GM10266 (cell line): ENCODE measurements around the gene CEBPA.

Experiments used
- DNase-seq: peaks from one replicate; pipeline ENCODE4 v3.0.0; 2012; ENCODE audit errors: extremely low spot score
- CTCF ChIP-seq: IDR thresholded peaks from 2 replicates; pipeline ENCODE4 v1.5.1; 2012; ENCODE audit warnings: mild to moderate bottlenecking, low read depth; ENCODE audit not compliant: control insufficient read depth, insufficient read depth; ENCODE audit errors: missing control alignments

Gene CEBPA

DNA sequence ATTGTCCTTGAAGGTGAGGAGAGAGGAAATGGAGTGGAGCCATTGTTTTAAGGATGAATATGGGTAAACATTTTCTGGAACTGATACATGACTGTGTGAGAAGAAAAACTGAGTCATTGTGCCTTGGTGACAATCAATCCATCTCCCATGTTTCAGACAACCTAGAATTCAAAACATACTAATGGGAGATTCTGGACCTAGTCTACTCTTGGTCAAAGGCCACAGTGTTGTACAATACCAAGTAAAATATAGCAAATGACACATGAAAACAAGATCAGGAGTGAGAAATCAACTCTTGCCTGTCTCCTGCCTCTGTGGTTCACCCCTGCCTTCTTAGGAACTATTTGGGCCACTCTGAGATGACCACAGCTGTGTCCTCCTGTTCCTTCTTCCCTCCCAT, 13.1 kb downstream of the CEBPA start:
- TF ChIP-seq CTCF = no peak
- no peak for DNase-seq

DNA sequence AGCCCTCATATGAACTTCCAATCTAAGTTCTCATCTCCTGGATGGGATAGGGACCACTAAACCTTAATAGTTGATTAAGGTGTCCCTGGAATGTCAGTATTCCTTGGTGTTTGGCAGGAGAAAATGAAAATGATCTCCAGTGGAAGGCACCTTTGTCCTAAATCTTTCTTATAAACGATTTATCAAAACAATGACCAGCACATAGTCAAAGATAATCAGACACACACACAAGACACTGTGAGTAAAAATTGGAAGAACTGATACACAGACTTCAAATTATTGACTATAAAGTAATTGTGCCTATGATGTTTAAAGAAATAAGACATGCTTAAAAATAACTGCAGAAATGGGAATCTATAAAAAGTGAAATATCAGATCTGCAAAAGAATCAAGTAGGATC, 13.7 kb downstream of the CEBPA start:
- DNase-seq = no peak
- no peak for TF ChIP-seq CTCF

DNA sequence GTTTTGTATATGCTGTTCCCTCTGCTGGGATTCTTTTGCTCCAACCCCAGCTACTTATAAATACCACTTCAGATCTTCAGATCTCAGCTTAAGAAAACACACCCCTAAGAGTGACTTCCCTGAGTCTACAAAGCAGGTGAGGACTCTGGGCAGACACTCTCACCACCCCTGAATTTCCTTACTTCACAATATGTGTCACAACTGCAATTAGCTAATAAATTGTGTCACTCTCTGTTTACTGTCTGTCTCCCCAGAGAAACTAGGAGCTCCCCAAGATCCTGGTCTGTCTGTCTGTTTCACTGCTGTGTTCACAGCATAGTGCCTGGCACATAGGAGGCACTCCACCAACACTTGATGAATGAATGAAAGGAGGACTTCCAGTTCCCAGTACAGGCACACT, 14.4 kb downstream of the CEBPA start:
- TF ChIP-seq CTCF = no peak
- no peak for DNase-seq

- no peak for DNase-seq
- TF ChIP-seq CTCF = no peak
Observed at GRCh38 chr19:33287438-33287837, 14.9 kb downstream of the CEBPA start.

GRCh38 chr19:33286899-33287298, 15.4 kb downstream of the CEBPA start:
- DNase-seq = no peak
- TF ChIP-seq CTCF = no peak

DNA sequence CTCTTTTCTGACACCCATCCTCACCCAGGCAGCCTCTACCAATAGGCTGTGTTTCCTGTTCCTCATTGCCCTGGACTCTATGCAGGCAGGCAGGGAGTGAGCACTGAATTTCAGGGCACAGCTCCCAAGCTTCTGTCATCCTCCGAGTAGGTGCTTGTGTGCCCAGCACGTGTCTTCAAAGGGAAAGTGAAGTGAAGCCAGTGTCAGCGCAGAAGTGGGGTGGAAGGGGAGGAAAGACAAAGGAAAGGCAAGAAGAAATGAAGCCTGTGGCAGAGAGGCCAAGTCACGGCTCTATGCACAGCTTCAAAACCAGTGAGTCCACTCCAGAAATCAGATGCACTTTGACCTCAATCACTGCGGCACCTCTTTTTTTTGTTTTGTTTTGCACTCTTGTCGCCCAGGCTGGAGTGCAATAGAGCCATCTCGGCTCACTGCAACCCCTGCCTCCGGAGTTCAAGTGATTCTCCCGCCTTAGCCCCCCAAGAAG, 16.9 kb downstream of the CEBPA start:
- no peak for TF ChIP-seq CTCF
- no peak for DNase-seq

DNA sequence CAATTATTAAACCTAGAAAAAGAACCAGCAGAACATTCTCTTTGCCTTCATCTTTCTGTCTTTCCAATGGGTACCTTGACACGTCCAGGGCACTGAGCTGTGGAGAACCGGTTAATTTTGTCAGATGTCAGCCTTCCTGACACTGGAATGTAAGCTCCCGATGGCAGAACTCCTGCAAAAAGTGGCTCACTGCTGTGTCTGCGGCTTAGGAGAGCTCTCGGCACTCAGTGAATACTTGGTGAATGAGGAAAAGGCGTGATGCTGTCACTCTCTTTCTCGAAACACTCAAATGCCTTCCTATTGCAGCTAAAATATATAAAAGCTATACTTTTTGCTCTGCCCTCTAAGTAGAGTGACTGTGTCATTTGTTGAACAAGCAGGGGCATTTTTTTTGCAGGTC, 17.6 kb downstream of the CEBPA start:
- TF ChIP-seq CTCF = no peak
- no peak for DNase-seq

GRCh38 chr19:33284146-33284643, 18.1 kb downstream of the CEBPA start:
- no peak for DNase-seq
- no peak for TF ChIP-seq CTCF
